OCI-LY7 (cell line): ENCODE results near the gene PNPLA1. TPM values are rescaled to one million over a fixed set of nuclear protein-coding genes. Genes with fewer than 3 reads are reported as not detected.

Source experiments
- BruUV-seq: library from RNA; stranded (reverse); fragments of 400-500 nt; replicated peaks from 2 replicates; lab custom pipeline; 2021; lab: Mats Ljungman, UMichigan
- CTCF ChIA-PET: fragments of 300-600 bp; sonication (Branson Sonifier 250); formaldehyde crosslinking; loops from one replicate; lab custom pipeline; 2022; ENCODE audit warnings: antibody characterized with exemption; ENCODE audit not compliant: unreplicated experiment; lab: Charles Lee
- POLR2A ChIA-PET: fragments of 300-600 bp; sonication (Branson Sonifier 250); formaldehyde crosslinking; loops from one replicate; lab custom pipeline; 2022; ENCODE audit warnings: antibody characterized with exemption; lab: Charles Lee
- DNase-seq: peaks from one replicate; pipeline ENCODE4 v3.0.0-alpha.2; 2015; ENCODE audit warnings: low spot score
- H2AFZ ChIP-seq: fragments of 200-600 bp; sonication (generic), shearing (Covaris generic); 2 replicates; pipeline ENCODE4 v1.6.1; 2014; ENCODE audit warnings: mild to moderate bottlenecking, antibody characterized with exemption, low read length, moderate library complexity
- H3K27ac ChIP-seq: fragments of 200-600 bp; sonication (generic); 2 replicates; pipeline ENCODE4 v1.5.1; 2014; ENCODE audit warnings: mixed run types, low read depth, mild to moderate bottlenecking, moderate library complexity, low read length, inconsistent platforms; ENCODE audit not compliant: poor library complexity, severe bottlenecking
- H3K36me3 ChIP-seq: fragments of 200-600 bp; sonication (generic); 2 replicates; pipeline ENCODE4 v1.6.1; 2014; ENCODE audit warnings: mild to moderate bottlenecking, antibody characterized with exemption, low read length, moderate library complexity, mixed read lengths; ENCODE audit not compliant: insufficient read depth
- H3K4me1 ChIP-seq: fragments of 200-600 bp; sonication (generic); 2 replicates; pipeline ENCODE4 v1.5.1; 2014; ENCODE audit warnings: mild to moderate bottlenecking, low read length; ENCODE audit not compliant: insufficient read depth, poor library complexity, severe bottlenecking
- H3K4me2 ChIP-seq: fragments of 200-600 bp; sonication (generic); 2 replicates; pipeline ENCODE4 v1.6.1; 2014; ENCODE audit warnings: mild to moderate bottlenecking, low read length
- H3K4me3 ChIP-seq: fragments of 200-600 bp; sonication (generic); 2 replicates; pipeline ENCODE4 v1.5.1; 2014; ENCODE audit warnings: mild to moderate bottlenecking, low read depth, low read length; ENCODE audit not compliant: poor library complexity, severe bottlenecking
- H3K79me2 ChIP-seq: fragments of 200-600 bp; sonication (generic); 2 replicates; pipeline ENCODE4 v1.6.1; 2016; ENCODE audit warnings: low read depth, mild to moderate bottlenecking, low read length, moderate library complexity, mixed read lengths; ENCODE audit not compliant: insufficient read depth
- H3K9me2 ChIP-seq: fragments of 200-600 bp; sonication (generic); 2 replicates; pipeline ENCODE4 v1.6.1; 2016; ENCODE audit warnings: mild to moderate bottlenecking, low read length, mixed read lengths; ENCODE audit not compliant: insufficient read depth
- H3K9me3 ChIP-seq: fragments of 200-600 bp; sonication (generic); 2 replicates; pipeline ENCODE4 v1.6.1; 2014; ENCODE audit warnings: mild to moderate bottlenecking, mixed run types, low read length, mixed read lengths
- H4K20me1 ChIP-seq: fragments of 200-600 bp; sonication (generic); 2 replicates; pipeline ENCODE4 v1.6.1; 2014; ENCODE audit warnings: mild to moderate bottlenecking, antibody characterized with exemption, low read length, moderate library complexity, mixed read lengths; ENCODE audit not compliant: insufficient read depth
- CTCF ChIP-seq: fragments of 200-600 bp; sonication (generic); conservative IDR thresholded peaks from 2 replicates; pipeline ENCODE4 v1.5.1; 2014; ENCODE audit warnings: mild to moderate bottlenecking, antibody characterized with exemption, low read length, moderate library complexity, mixed read lengths
- EZH2phosphoT487 ChIP-seq: fragments of 200-600 bp; sonication (generic); IDR thresholded peaks from 2 replicates; pipeline ENCODE4 v1.6.1; 2018; ENCODE audit warnings: low read depth, borderline replicate concordance, mild to moderate bottlenecking, mixed run types, antibody characterized with exemption, low read length, moderate library complexity, mixed read lengths
- intact Hi-C: fragments of 100-400 bp; cut with micrococcal nuclease; formaldehyde crosslinking; loops from one replicate; pipeline ENCODE4 v1.10.0; 2022; ENCODE audit not compliant: unreplicated experiment
- total RNA-seq, 2 experiments: library from RNA; depleted of rRNA in 1 of 2; stranded (reverse); fragments of >200 nt in 1 of 2; shearing (Covaris generic) in 1 of 2; gene quantifications; 2 replicates each; pipeline ENCODE4 v1.2.3, GENCODE V29; 2014 to 2022

PNPLA1 gene
- total RNA-seq, 2 experiments from 2014 or later = not detected

- no peaks in the 10 kb centered on the region for H3K9me2 ChIP-seq
- peak; percentile 66 for DNase-seq
- POLR2A ChIA-PET = interaction anchor here (0.6 kb wide), 1 partner anchor 1721 kb away, joined by 7 read pairs; no protein-coding TSS in a partner anchor
- peak; percentile 96 for TF ChIP-seq CTCF
- TF ChIP-seq EZH2phosphoT487 = no peak
- H3K27ac ChIP-seq = no peak overlapping the region
- H3K36me3 ChIP-seq = no peaks in the 10 kb centered on the region
- no peaks in the 10 kb centered on the region for H4K20me1 ChIP-seq
- no peaks in the 10 kb centered on the region for H3K9me3 ChIP-seq
- intact Hi-C loops = loop anchor here (1.0 kb wide), 1 partner anchor 19 kb away; no protein-coding TSS in a partner anchor
- BruUV-seq = no TSS peak
- H3K4me1 ChIP-seq = no peaks in the 10 kb centered on the region
- H3K79me2 ChIP-seq = no peaks in the 10 kb centered on the region
- peak overlapping the region; percentile 28; the same call in 1 of the 2 replicates for H3K4me2 ChIP-seq
- no peak overlapping the region for H2AFZ ChIP-seq
- H3K4me3 ChIP-seq = no peak overlapping the region
- CTCF ChIA-PET = interaction anchor here (1.1 kb wide), 2 partner anchors 14 to 24 kb away, joined by 3 to 4 read pairs; no protein-coding TSS in a partner anchor
Measured at GRCh38 chr6:36340618-36341454, 71.0 kb downstream of the PNPLA1 start.

- no peak for DNase-seq
- CTCF ChIA-PET = interaction anchor here (0.6 kb wide), 1 partner anchor 60 kb away, joined by 3 read pairs; no protein-coding TSS in a partner anchor
- POLR2A ChIA-PET = no interaction called here
- Histone ChIP-seq H3K27ac (no peak overlapping the region), H3K4me1 (no peaks in the 10 kb centered on the region), H3K4me3 (no peak overlapping the region), H2AFZ (no peak overlapping the region), H3K9me3 (no peaks in the 10 kb centered on the region), H3K4me2 (no peak overlapping the region), H4K20me1 (no peaks in the 10 kb centered on the region), H3K36me3 (no peaks in the 10 kb centered on the region), H3K9me2 (no peaks in the 10 kb centered on the region), H3K79me2 (no peaks in the 10 kb centered on the region)
- intact Hi-C loops = no loop called here
- no peak for TF ChIP-seq EZH2phosphoT487
- TF ChIP-seq CTCF = no peak
- no TSS peak for BruUV-seq
Measured at GRCh38 chr6:36343109-36343680, 73.3 kb downstream of the PNPLA1 start.
